ENCODE results near the gene KRT23. TPM values are rescaled to one million over a fixed set of nuclear protein-coding genes. Genes with fewer than 3 reads are reported as not detected.

KRT23 gene
- total and polyA plus RNA-seq, 4 donors = 0.33 to 1.2 (median 0.56) TPM; not detected in 1

- H3K4me3 ChIP-seq (ENCODE audit: low read depth, low read length) = no peak overlapping the region
- H3K27me3 ChIP-seq (ENCODE audit: control insufficient read depth, insufficient read depth, low read length) = no peaks in the 10 kb centered on the region
- no peaks in the 10 kb centered on the region for H3K36me3 ChIP-seq (ENCODE audit: control insufficient read depth, insufficient read depth, low read length)
- WGBS (ENCODE audit: insufficient coverage) = 96% methylated on average over 5 of the region's 7 CpGs
- no peaks in the 10 kb centered on the region for H3K9me3 ChIP-seq (ENCODE audit: control insufficient read depth, insufficient read depth, low read length)
- no peaks in the 10 kb centered on the region for H3K4me1 ChIP-seq (ENCODE audit: control insufficient read depth, insufficient read depth, low read length)
- no peak for DNase-seq (ENCODE audit: low read depth in 4 of 6, low spot score in 6 of 6)
- no peak overlapping the region for H3K27ac ChIP-seq (ENCODE audit: low read depth, low read length)
Measured at GRCh38 chr17:40883626-40884334, 53.7 kb downstream of the KRT23 start.

GRCh38 chr17:40883031-40883430 lies 54.4 kb downstream of the KRT23 start:
- Histone ChIP-seq H3K27ac (ENCODE audit: low read depth, low read length) (no peak overlapping the region), H3K36me3 (ENCODE audit: control insufficient read depth, insufficient read depth, low read length) (no peaks in the 10 kb centered on the region), H3K9me3 (ENCODE audit: control insufficient read depth, insufficient read depth, low read length) (no peaks in the 10 kb centered on the region), H3K4me1 (ENCODE audit: control insufficient read depth, insufficient read depth, low read length) (no peaks in the 10 kb centered on the region), H3K27me3 (ENCODE audit: control insufficient read depth, insufficient read depth, low read length) (no peaks in the 10 kb centered on the region), H3K4me3 (ENCODE audit: low read depth, low read length) (no peak overlapping the region)
- WGBS (ENCODE audit: insufficient coverage) = 100% methylated on average over 1 of the region's 1 CpG
- no peak for DNase-seq (ENCODE audit: low read depth in 4 of 6, low spot score in 6 of 6)

GRCh38 chr17:40879026-40879425 lies 58.4 kb downstream of the KRT23 start:
- H3K4me1 ChIP-seq (ENCODE audit: control insufficient read depth, insufficient read depth, low read length) = no peaks in the 10 kb centered on the region
- H3K36me3 ChIP-seq (ENCODE audit: control insufficient read depth, insufficient read depth, low read length) = no peaks in the 10 kb centered on the region
- H3K9me3 ChIP-seq (ENCODE audit: control insufficient read depth, insufficient read depth, low read length) = no peaks in the 10 kb centered on the region
- no peak for DNase-seq (ENCODE audit: low read depth in 4 of 6, low spot score in 6 of 6)
- no CpG with 5 or more reads among the region's 1 CpG for WGBS (ENCODE audit: insufficient coverage)
- no peak overlapping the region for H3K27ac ChIP-seq (ENCODE audit: low read depth, low read length)
- no peak overlapping the region for H3K4me3 ChIP-seq (ENCODE audit: low read depth, low read length)
- no peaks in the 10 kb centered on the region for H3K27me3 ChIP-seq (ENCODE audit: control insufficient read depth, insufficient read depth, low read length)

GRCh38 chr17:40878044-40878443 lies 59.4 kb downstream of the KRT23 start:
- Histone ChIP-seq H3K9me3 (ENCODE audit: control insufficient read depth, insufficient read depth, low read length) (no peaks in the 10 kb centered on the region), H3K4me3 (ENCODE audit: low read depth, low read length) (no peak overlapping the region), H3K4me1 (ENCODE audit: control insufficient read depth, insufficient read depth, low read length) (no peaks in the 10 kb centered on the region), H3K36me3 (ENCODE audit: control insufficient read depth, insufficient read depth, low read length) (no peaks in the 10 kb centered on the region), H3K27me3 (ENCODE audit: control insufficient read depth, insufficient read depth, low read length) (no peaks in the 10 kb centered on the region), H3K27ac (ENCODE audit: low read depth, low read length) (no peak overlapping the region)
- 88% methylated on average over 8 of the region's 9 CpGs for WGBS (ENCODE audit: insufficient coverage)
- no peak for DNase-seq (ENCODE audit: low read depth in 4 of 6, low spot score in 6 of 6)

GRCh38 chr17:40873801-40874200 lies 63.6 kb downstream of the KRT23 start:
- H3K4me1 ChIP-seq (ENCODE audit: control insufficient read depth, insufficient read depth, low read length) = no peaks in the 10 kb centered on the region
- H3K27ac ChIP-seq (ENCODE audit: low read depth, low read length) = no peak overlapping the region
- WGBS (ENCODE audit: insufficient coverage) = no CpG with 5 or more reads among the region's 1 CpG
- H3K9me3 ChIP-seq (ENCODE audit: control insufficient read depth, insufficient read depth, low read length) = no peaks in the 10 kb centered on the region
- H3K4me3 ChIP-seq (ENCODE audit: low read depth, low read length) = no peak overlapping the region
- DNase-seq (ENCODE audit: low read depth in 4 of 6, low spot score in 6 of 6) = no peak
- no peaks in the 10 kb centered on the region for H3K27me3 ChIP-seq (ENCODE audit: control insufficient read depth, insufficient read depth, low read length)
- H3K36me3 ChIP-seq (ENCODE audit: control insufficient read depth, insufficient read depth, low read length) = no peaks in the 10 kb centered on the region

- Histone ChIP-seq H3K27ac (ENCODE audit: low read depth, low read length) (no peak overlapping the region), H3K4me3 (ENCODE audit: low read depth, low read length) (no peak overlapping the region), H3K9me3 (ENCODE audit: control insufficient read depth, insufficient read depth, low read length) (no peaks in the 10 kb centered on the region), H3K4me1 (ENCODE audit: control insufficient read depth, insufficient read depth, low read length) (no peaks in the 10 kb centered on the region), H3K36me3 (ENCODE audit: control insufficient read depth, insufficient read depth, low read length) (no peaks in the 10 kb centered on the region), H3K27me3 (ENCODE audit: control insufficient read depth, insufficient read depth, low read length) (no peaks in the 10 kb centered on the region)
- no peak for DNase-seq (ENCODE audit: low read depth in 4 of 6, low spot score in 6 of 6)
Measured at GRCh38 chr17:40873255-40873654, 64.2 kb downstream of the KRT23 start.

Other genes starting within 250 kb of the KRT23 start
Only the 30 nearest of the 33 such genes appear.
- gene KRT25, start 182.3 kb downstream of the KRT23 start, total RNA-seq = under 1 TPM in 1 of 2 donors, not detected in 1; 0.40 TPM
- under 1 TPM in 1 of 2 donors, not detected in 1; 0.15 TPM for gene KRT25, start 182.3 kb downstream of the KRT23 start, polyA plus RNA-seq (ENCODE audit: insufficient read length in 2 of 2)
- not detected for gene KRT26, start 165.4 kb downstream of the KRT23 start, total RNA-seq
- gene KRT26, start 165.4 kb downstream of the KRT23 start, polyA plus RNA-seq (ENCODE audit: insufficient read length in 2 of 2) = not detected
- not detected for gene KRT27, start 155.1 kb downstream of the KRT23 start, total RNA-seq
- not detected for gene KRT27, start 155.1 kb downstream of the KRT23 start, polyA plus RNA-seq (ENCODE audit: insufficient read length in 2 of 2)
- not detected for gene KRT28, start 137.7 kb downstream of the KRT23 start, total RNA-seq
- not detected for gene KRT28, start 137.7 kb downstream of the KRT23 start, polyA plus RNA-seq (ENCODE audit: insufficient read length in 2 of 2)
- gene KRT10, start 115.0 kb downstream of the KRT23 start, total RNA-seq = 10 to 100 TPM in 1 of 2 donors, 1 to 10 TPM in 1; 4.3 to 17.5 TPM
- 10 to 100 TPM; 62.6 to 65.0 TPM for gene KRT10, start 115.0 kb downstream of the KRT23 start, polyA plus RNA-seq (ENCODE audit: insufficient read length in 2 of 2)
- gene KRT12, start 70.4 kb downstream of the KRT23 start, total RNA-seq = under 1 TPM in 1 of 2 donors, not detected in 1; 0.40 TPM
- gene KRT12, start 70.4 kb downstream of the KRT23 start, polyA plus RNA-seq (ENCODE audit: insufficient read length in 2 of 2) = not detected
- not detected for gene KRT20, start 52.4 kb downstream of the KRT23 start, total RNA-seq
- gene KRT20, start 52.4 kb downstream of the KRT23 start, polyA plus RNA-seq (ENCODE audit: insufficient read length in 2 of 2) = not detected
- not detected for gene KRT39, start 29.3 kb upstream of the KRT23 start, total RNA-seq
- gene KRT39, start 29.3 kb upstream of the KRT23 start, polyA plus RNA-seq (ENCODE audit: insufficient read length in 2 of 2) = not detected
- under 1 TPM in 1 of 2 donors, not detected in 1; 0.40 TPM for gene KRT40, start 46.7 kb upstream of the KRT23 start, total RNA-seq
- under 1 TPM; 0.27 to 0.33 TPM for gene KRT40, start 46.7 kb upstream of the KRT23 start, polyA plus RNA-seq (ENCODE audit: insufficient read length in 2 of 2)
- gene KRTAP3-3, start 56.5 kb upstream of the KRT23 start, total RNA-seq = not detected
- not detected for gene KRTAP3-3, start 56.5 kb upstream of the KRT23 start, polyA plus RNA-seq (ENCODE audit: insufficient read length in 2 of 2)
- not detected for gene KRTAP3-2, start 62.3 kb upstream of the KRT23 start, total RNA-seq
- not detected for gene KRTAP3-2, start 62.3 kb upstream of the KRT23 start, polyA plus RNA-seq (ENCODE audit: insufficient read length in 2 of 2)
- gene KRTAP3-1, start 71.5 kb upstream of the KRT23 start, total RNA-seq = not detected
- gene KRTAP3-1, start 71.5 kb upstream of the KRT23 start, polyA plus RNA-seq (ENCODE audit: insufficient read length in 2 of 2) = not detected
- not detected for gene KRTAP1-5, start 89.6 kb upstream of the KRT23 start, total RNA-seq
- gene KRTAP1-5, start 89.6 kb upstream of the KRT23 start, polyA plus RNA-seq (ENCODE audit: insufficient read length in 2 of 2) = not detected
- gene KRTAP1-4, start 92.5 kb upstream of the KRT23 start, total RNA-seq = not detected
- gene KRTAP1-4, start 92.5 kb upstream of the KRT23 start, polyA plus RNA-seq (ENCODE audit: insufficient read length in 2 of 2) = not detected
- gene KRTAP1-3, start 97.2 kb upstream of the KRT23 start, total RNA-seq = not detected
- not detected for gene KRTAP1-3, start 97.2 kb upstream of the KRT23 start, polyA plus RNA-seq (ENCODE audit: insufficient read length in 2 of 2)
- gene KRTAP1-1, start 103.8 kb upstream of the KRT23 start, total RNA-seq = not detected
- gene KRTAP1-1, start 103.8 kb upstream of the KRT23 start, polyA plus RNA-seq (ENCODE audit: insufficient read length in 2 of 2) = not detected
- not detected for gene KRTAP2-1, start 109.7 kb upstream of the KRT23 start, total RNA-seq
- gene KRTAP2-1, start 109.7 kb upstream of the KRT23 start, polyA plus RNA-seq (ENCODE audit: insufficient read length in 2 of 2) = not detected
- gene KRTAP2-2, start 117.6 kb upstream of the KRT23 start, total RNA-seq = not detected
- not detected for gene KRTAP2-2, start 117.6 kb upstream of the KRT23 start, polyA plus RNA-seq (ENCODE audit: insufficient read length in 2 of 2)
- gene KRTAP2-3, start 122.5 kb upstream of the KRT23 start, total RNA-seq = not detected
- not detected for gene KRTAP2-3, start 122.5 kb upstream of the KRT23 start, polyA plus RNA-seq (ENCODE audit: insufficient read length in 2 of 2)
- gene KRTAP2-4, start 128.2 kb upstream of the KRT23 start, total RNA-seq = not detected
- not detected for gene KRTAP2-4, start 128.2 kb upstream of the KRT23 start, polyA plus RNA-seq (ENCODE audit: insufficient read length in 2 of 2)
- gene KRTAP4-7, start 146.5 kb upstream of the KRT23 start, total RNA-seq = not detected
- gene KRTAP4-7, start 146.5 kb upstream of the KRT23 start, polyA plus RNA-seq (ENCODE audit: insufficient read length in 2 of 2) = not detected
- gene KRTAP4-8, start 160.5 kb upstream of the KRT23 start, total RNA-seq = not detected
- not detected for gene KRTAP4-8, start 160.5 kb upstream of the KRT23 start, polyA plus RNA-seq (ENCODE audit: insufficient read length in 2 of 2)
- gene KRTAP4-16, start 164.6 kb upstream of the KRT23 start, total RNA-seq = not detected
- not detected for gene KRTAP4-16, start 164.6 kb upstream of the KRT23 start, polyA plus RNA-seq (ENCODE audit: insufficient read length in 2 of 2)
- not detected for gene KRTAP4-9, start 167.7 kb upstream of the KRT23 start, total RNA-seq
- not detected for gene KRTAP4-9, start 167.7 kb upstream of the KRT23 start, polyA plus RNA-seq (ENCODE audit: insufficient read length in 2 of 2)
- not detected for gene KRTAP4-11, start 180.7 kb upstream of the KRT23 start, total RNA-seq
- not detected for gene KRTAP4-11, start 180.7 kb upstream of the KRT23 start, polyA plus RNA-seq (ENCODE audit: insufficient read length in 2 of 2)
- not detected for gene KRTAP4-12, start 186.5 kb upstream of the KRT23 start, total RNA-seq
- gene KRTAP4-12, start 186.5 kb upstream of the KRT23 start, polyA plus RNA-seq (ENCODE audit: insufficient read length in 2 of 2) = not detected
- not detected for gene KRTAP4-6, start 202.9 kb upstream of the KRT23 start, total RNA-seq
- gene KRTAP4-6, start 202.9 kb upstream of the KRT23 start, polyA plus RNA-seq (ENCODE audit: insufficient read length in 2 of 2) = not detected
- gene KRTAP4-5, start 212.2 kb upstream of the KRT23 start, total RNA-seq = not detected
- gene KRTAP4-5, start 212.2 kb upstream of the KRT23 start, polyA plus RNA-seq (ENCODE audit: insufficient read length in 2 of 2) = not detected
- not detected for gene KRTAP4-4, start 223.1 kb upstream of the KRT23 start, total RNA-seq
- gene KRTAP4-4, start 223.1 kb upstream of the KRT23 start, polyA plus RNA-seq (ENCODE audit: insufficient read length in 2 of 2) = not detected
- gene KRTAP4-3, start 230.6 kb upstream of the KRT23 start, total RNA-seq = not detected
- gene KRTAP4-3, start 230.6 kb upstream of the KRT23 start, polyA plus RNA-seq (ENCODE audit: insufficient read length in 2 of 2) = not detected